ENCODE results near the gene SLC38A8. TPM values are rescaled to one million over a fixed set of nuclear protein-coding genes. Genes with fewer than 3 reads are reported as not detected.

SLC38A8 gene
- total RNA-seq, 1 donor from 2014 or later, result not detected

GRCh38 chr16:83990492-83990891 is 52.1 kb downstream of the SLC38A8 start:
- Histone ChIP-seq H3K4me3 (no peak overlapping the region), H3K36me3 (no peaks in the 10 kb centered on the region), H3K27me3 (no peaks in the 10 kb centered on the region), H3K9me3 (no peaks in the 10 kb centered on the region), H3K27ac (no peak overlapping the region), H3K4me1 (no peaks in the 10 kb centered on the region)
- no peak for TF ChIP-seq CTCF (IDR thresholded peaks at IDR 0.05)
- DNase-seq (ENCODE audit: low spot score in 2 of 2), result no peak
- intact Hi-C loops (cut with DNase I), result no loop called here

DNA sequence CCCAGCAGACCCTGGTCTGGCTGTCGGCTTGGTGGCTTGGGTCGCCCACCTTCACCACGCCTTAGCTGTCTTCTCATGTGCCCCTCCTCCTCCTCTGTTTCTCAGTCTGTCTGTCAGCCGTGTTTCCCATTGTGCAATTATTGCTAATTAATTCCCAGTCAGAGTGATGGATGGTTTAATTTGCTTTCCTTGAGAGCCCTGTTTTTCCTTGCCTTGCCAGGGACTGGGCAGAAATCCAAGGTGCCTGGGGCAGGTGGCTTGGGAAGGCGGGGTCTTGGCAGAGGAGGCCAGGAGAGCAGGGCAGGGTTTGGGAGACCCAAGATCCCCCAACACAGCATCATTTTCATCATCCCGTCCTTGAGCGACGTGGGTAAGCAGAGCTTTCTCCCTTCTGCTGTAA is 53.3 kb downstream of the SLC38A8 start:
- DNase-seq (ENCODE audit: low spot score in 2 of 2), result no peak
- Histone ChIP-seq H3K4me3 (no peak overlapping the region), H3K9me3 (no peaks in the 10 kb centered on the region), H3K27me3 (no peaks in the 10 kb centered on the region), H3K4me1 (no peaks in the 10 kb centered on the region), H3K27ac (no peak overlapping the region), H3K36me3 (no peaks in the 10 kb centered on the region)
- intact Hi-C loops (cut with DNase I), result no loop called here
- TF ChIP-seq CTCF (IDR thresholded peaks at IDR 0.05), result no peak

DNA sequence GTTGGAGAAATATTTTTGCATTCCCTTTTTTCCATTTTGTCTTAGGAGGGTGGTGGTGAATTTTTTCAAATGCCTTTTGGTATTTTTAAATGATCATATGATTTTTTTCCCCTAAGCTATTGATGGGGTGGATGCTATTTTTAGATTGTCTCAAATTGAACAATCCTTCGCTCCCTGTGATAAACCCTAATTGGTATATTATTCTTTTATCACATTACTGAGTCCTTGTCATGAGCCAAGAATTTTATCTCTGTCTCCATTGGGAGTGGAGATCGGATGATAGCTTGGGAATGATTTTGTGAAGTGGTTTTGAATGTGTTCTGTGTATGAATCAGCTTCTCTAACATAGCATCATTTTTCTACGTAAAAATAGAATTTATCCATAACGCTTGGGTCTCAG is 59.1 kb downstream of the SLC38A8 start:
- intact Hi-C loops (cut with DNase I), result no loop called here

GRCh38 chr16:83981799-83982198 is 60.8 kb downstream of the SLC38A8 start:
- Histone ChIP-seq H3K9me3 (peaks cover 0 to 11% of the 10 kb centered on the region in 2 donors), H3K27ac (no peak overlapping the region), H3K36me3 (no peaks in the 10 kb centered on the region), H3K27me3 (no peaks in the 10 kb centered on the region), H3K4me1 (no peaks in the 10 kb centered on the region), H3K4me3 (no peak overlapping the region)
- TF ChIP-seq CTCF (IDR thresholded peaks at IDR 0.05), result no peak
- DNase-seq (ENCODE audit: low spot score in 2 of 2), result no peak
- intact Hi-C loops (cut with DNase I), result no loop called here

More for the DNA sequence above, 59.1 kb downstream of the SLC38A8 start:
- no peak for TF ChIP-seq CTCF (IDR thresholded peaks at IDR 0.05)
- no peaks in the 10 kb centered on the region for H3K4me1 ChIP-seq
- H3K4me3 ChIP-seq, result no peak overlapping the region
- no peak overlapping the region for H3K27ac ChIP-seq
- no peaks in the 10 kb centered on the region for H3K36me3 ChIP-seq
- H3K9me3 ChIP-seq, result no peaks in the 10 kb centered on the region
- no peaks in the 10 kb centered on the region for H3K27me3 ChIP-seq
- no peak for DNase-seq (ENCODE audit: low spot score in 2 of 2)

- intact Hi-C loops (cut with DNase I), result no loop called here
- no peak for TF ChIP-seq CTCF (IDR thresholded peaks at IDR 0.05)
- DNase-seq (ENCODE audit: low spot score in 2 of 2), result no peak
- Histone ChIP-seq H3K27ac (no peak overlapping the region), H3K27me3 (no peaks in the 10 kb centered on the region), H3K36me3 (no peaks in the 10 kb centered on the region), H3K9me3 (peaks cover 0 to 11% of the 10 kb centered on the region in 2 donors), H3K4me1 (no peaks in the 10 kb centered on the region), H3K4me3 (no peak overlapping the region)
Observed at GRCh38 chr16:83980794-83981193, 61.8 kb downstream of the SLC38A8 start.

GRCh38 chr16:83979441-83979840 is 63.2 kb downstream of the SLC38A8 start:
- H3K4me1 ChIP-seq, result no peaks in the 10 kb centered on the region
- no peak overlapping the region for H3K4me3 ChIP-seq
- peaks cover 0 to 11% of the 10 kb centered on the region in 2 donors for H3K9me3 ChIP-seq
- no peaks in the 10 kb centered on the region for H3K27me3 ChIP-seq
- intact Hi-C loops (cut with DNase I), result no loop called here
- no peak for DNase-seq (ENCODE audit: low spot score in 2 of 2)
- no peak for TF ChIP-seq CTCF (IDR thresholded peaks at IDR 0.05)
- no peaks in the 10 kb centered on the region for H3K36me3 ChIP-seq
- H3K27ac ChIP-seq, result no peak overlapping the region

Measured in ascending aorta (tissue), 2 donors.